Tibial artery (tissue), 4 donors: ENCODE results near the gene KCTD1.

Source experiments
- DNase-seq, 2 donors: peaks; one replicate each; pipeline ENCODE4 v3.0.0-alpha.2; 2019
- H3K27ac ChIP-seq, 2 donors: fragments of 200-600 bp; sonication (generic) in 1 of 2; 1 replicate in 1 of 2; 2 replicates in 1 of 2; pipeline ENCODE4 v1.5.1; 2018 to 2019; ENCODE audit warnings: mild to moderate bottlenecking in 1 of 2
- H3K27me3 ChIP-seq, 2 donors: fragments of 200-600 bp; sonication (generic) in 1 of 2; one replicate each; pipeline versions ENCODE4 v1.5.1 to v1.6.0; 2016 to 2019
- H3K36me3 ChIP-seq, 3 donors: fragments of 200-600 bp; sonication (generic) in 2 of 3; one replicate each; pipeline ENCODE4 v1.5.1; 2016 to 2019; ENCODE audit warnings: mild to moderate bottlenecking in 2 of 3
- H3K4me1 ChIP-seq, 4 donors: fragments of 200-600 bp; sonication (generic) in 2 of 4; 1 replicate in 3 of 4; 2 replicates in 1 of 4; pipeline ENCODE4 v1.5.1; 2016 to 2019
- H3K4me3 ChIP-seq, 2 donors: fragments of 200-600 bp; sonication (generic) in 1 of 2; 1 replicate in 1 of 2; 2 replicates in 1 of 2; pipeline ENCODE4 v1.5.1; 2018 to 2019; ENCODE audit warnings: mild to moderate bottlenecking in 2 of 2
- H3K9me3 ChIP-seq, 3 donors: fragments of 200-600 bp; sonication (generic) in 1 of 3; one replicate each; pipeline ENCODE4 v1.5.1; 2016 to 2019
- intact Hi-C: fragments of 100-400 bp; cut with DNase I; formaldehyde crosslinking; loops from one replicate; pipeline ENCODE4 v1.15.0; 2023; ENCODE audit warnings: low total_unique reads
- TF ChIP-seq, protein P1 (sequence below), 2 experiments: fragments of 200-600 bp in 1 of 2; fragments of 450-650 bp in 1 of 2; IDR thresholded peaks; one replicate each; pipeline ENCODE4 v1.5.1; 2017 to 2019; ENCODE audit warnings: antibody characterized with exemption in 2 of 2, mild to moderate bottlenecking in 1 of 2, moderate library complexity in 1 of 2

KCTD1 gene

DNA sequence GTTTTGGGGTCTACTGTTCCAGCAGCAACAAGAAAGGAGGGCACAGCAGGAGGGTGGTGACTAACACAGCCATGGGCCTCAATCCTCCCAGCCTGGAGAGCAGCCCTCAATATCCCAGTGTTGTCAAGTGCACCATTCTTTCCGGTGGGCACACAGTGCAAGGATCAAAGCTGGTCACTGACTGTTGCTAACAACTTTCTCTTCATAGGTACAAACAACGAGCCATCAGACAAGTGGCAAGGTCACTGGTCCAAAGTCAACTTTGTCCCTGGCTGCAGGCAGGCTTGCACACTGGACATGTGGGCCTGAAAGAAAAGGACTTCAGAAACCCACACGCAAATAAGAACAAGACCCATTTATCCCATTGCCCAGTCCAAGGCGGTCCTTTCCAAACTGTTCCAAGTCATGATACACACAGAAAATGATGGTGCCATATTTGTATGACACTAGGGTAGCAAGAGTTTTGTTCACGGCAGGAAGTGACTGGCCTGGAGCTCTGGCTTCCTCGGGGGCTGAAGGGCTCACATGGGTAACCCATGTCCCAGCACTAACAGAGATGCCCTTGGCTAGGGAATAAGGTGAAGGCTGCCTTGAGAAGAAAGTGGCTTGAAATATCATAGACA lies 57.0 kb downstream of the KCTD1 start:
- H3K27me3 ChIP-seq, result no peaks in the 10 kb centered on the region
- intact Hi-C loops, result no loop called here
- DNase-seq, result no peak
- no peaks in the 10 kb centered on the region for H3K9me3 ChIP-seq
- H3K4me1 ChIP-seq, result no peaks in the 10 kb centered on the region
- no peak overlapping the region for H3K4me3 ChIP-seq
- no peak overlapping the region for H3K27ac ChIP-seq
- H3K36me3 ChIP-seq, result peaks cover 3 to 11% (median 5%) of the 10 kb centered on the region in 3 donors
- TF ChIP-seq, protein P1, sequence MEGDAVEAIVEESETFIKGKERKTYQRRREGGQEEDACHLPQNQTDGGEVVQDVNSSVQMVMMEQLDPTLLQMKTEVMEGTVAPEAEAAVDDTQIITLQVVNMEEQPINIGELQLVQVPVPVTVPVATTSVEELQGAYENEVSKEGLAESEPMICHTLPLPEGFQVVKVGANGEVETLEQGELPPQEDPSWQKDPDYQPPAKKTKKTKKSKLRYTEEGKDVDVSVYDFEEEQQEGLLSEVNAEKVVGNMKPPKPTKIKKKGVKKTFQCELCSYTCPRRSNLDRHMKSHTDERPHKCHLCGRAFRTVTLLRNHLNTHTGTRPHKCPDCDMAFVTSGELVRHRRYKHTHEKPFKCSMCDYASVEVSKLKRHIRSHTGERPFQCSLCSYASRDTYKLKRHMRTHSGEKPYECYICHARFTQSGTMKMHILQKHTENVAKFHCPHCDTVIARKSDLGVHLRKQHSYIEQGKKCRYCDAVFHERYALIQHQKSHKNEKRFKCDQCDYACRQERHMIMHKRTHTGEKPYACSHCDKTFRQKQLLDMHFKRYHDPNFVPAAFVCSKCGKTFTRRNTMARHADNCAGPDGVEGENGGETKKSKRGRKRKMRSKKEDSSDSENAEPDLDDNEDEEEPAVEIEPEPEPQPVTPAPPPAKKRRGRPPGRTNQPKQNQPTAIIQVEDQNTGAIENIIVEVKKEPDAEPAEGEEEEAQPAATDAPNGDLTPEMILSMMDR (IDR thresholded peaks at IDR 0.05), result no peak

DNA sequence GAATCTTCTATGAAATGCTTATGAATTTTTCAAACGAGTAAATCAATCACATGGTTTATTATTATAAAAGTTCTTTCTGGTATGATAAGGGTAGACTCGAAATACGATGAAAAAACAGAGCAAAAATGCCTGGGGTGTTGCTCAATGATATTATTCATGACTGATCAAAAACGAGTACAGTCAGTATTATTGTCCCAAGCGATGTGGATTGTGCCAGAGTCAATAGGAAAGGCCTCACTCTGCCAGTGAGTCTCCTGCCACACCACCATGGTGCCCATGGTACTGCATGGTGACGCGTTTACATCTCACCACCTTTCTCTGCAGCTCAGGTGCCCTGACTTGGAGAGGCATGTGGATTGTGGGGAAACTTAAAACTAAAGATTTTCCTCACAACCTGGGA lies 58.5 kb downstream of the KCTD1 start:
- no peak for DNase-seq
- H3K27me3 ChIP-seq, result no peaks in the 10 kb centered on the region
- TF ChIP-seq, protein P1 (IDR thresholded peaks at IDR 0.05), result no peak
- no peaks in the 10 kb centered on the region for H3K9me3 ChIP-seq
- H3K27ac ChIP-seq, result no peak overlapping the region
- intact Hi-C loops, result no loop called here
- H3K4me3 ChIP-seq, result no peak overlapping the region
- H3K36me3 ChIP-seq, result peaks cover 3 to 11% (median 5%) of the 10 kb centered on the region in 3 donors
- H3K4me1 ChIP-seq, result no peaks in the 10 kb centered on the region

DNA sequence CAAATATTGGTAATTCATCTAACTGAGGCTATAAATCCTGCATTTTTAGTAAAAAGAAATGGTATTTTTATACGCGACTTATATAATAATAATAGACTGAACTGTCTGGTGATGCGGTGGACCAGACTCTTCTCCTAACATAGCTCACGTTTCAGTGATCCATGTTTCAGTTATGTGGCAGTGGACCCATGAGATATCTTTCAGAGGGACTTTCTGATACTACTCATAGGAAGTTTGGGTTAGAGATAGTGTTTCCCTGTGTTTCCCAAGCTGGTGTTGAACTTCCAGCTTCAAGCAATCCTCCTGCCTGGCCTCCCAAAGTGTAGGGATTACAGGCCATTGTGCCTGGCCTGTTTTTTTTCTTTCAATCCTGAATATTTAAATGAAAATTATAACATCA lies 59.2 kb downstream of the KCTD1 start:
- no peaks in the 10 kb centered on the region for H3K27me3 ChIP-seq
- DNase-seq, result no peak
- no peaks in the 10 kb centered on the region for H3K9me3 ChIP-seq
- TF ChIP-seq, protein P1 (IDR thresholded peaks at IDR 0.05), result no peak
- no peaks in the 10 kb centered on the region for H3K4me1 ChIP-seq
- peaks cover 3 to 11% (median 5%) of the 10 kb centered on the region in 3 donors for H3K36me3 ChIP-seq
- H3K4me3 ChIP-seq, result no peak overlapping the region
- no peak overlapping the region for H3K27ac ChIP-seq
- intact Hi-C loops, result no loop called here

DNA sequence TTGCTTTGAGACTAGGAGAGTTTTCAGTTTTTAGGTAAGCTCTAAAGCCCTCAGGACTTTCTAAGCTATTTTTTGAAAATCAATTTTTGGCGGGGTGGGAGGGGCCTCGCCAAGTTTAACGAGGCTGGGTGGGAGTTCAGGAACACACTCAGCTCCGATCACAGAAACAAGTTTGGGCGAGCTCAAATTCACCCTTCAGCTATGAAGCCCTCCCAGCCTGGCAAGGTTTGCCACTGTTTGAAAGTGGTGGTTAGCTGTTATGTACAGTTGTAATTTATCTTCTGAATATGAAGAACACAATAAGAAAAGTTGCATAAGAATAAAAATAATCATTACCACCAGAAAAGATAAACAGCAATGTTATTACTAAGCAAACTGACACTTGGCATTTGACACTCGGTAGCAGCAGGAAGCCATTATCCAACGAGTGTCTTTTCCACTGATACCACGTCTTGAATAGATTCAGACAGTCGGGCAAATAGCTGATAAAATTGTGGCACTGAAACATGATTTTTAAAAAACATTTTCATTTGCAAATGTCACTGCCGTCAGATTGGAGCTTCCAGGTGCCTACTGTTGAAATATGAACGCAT lies 59.8 kb downstream of the KCTD1 start:
- Histone ChIP-seq H3K4me3 (no peak overlapping the region), H3K9me3 (no peaks in the 10 kb centered on the region), H3K27ac (no peak overlapping the region), H3K27me3 (no peaks in the 10 kb centered on the region), H3K4me1 (no peaks in the 10 kb centered on the region), H3K36me3 (peaks cover 3 to 11% (median 5%) of the 10 kb centered on the region in 3 donors)
- TF ChIP-seq, protein P1 (IDR thresholded peaks at IDR 0.05), result no peak
- no peak for DNase-seq
- intact Hi-C loops, result no loop called here

DNA sequence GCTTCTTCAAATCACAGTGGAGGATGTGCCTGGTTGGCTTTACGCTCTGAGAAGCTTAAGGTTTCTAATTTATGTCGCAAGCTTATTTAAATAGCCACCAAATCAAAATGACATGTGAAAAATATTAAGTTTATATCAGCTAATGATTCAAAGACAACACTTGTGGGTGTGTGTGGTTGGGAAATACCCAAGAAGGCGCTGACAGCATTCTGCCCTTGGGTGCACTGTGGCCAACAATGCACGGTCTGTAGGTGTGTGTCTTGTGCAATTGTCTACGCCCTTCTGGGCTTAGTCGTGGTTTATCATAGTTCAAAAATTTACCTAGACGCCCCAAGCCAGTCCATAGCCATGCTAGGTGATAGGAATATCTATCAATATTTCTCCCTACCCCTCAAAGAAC lies 60.9 kb downstream of the KCTD1 start:
- H3K27me3 ChIP-seq, result no peaks in the 10 kb centered on the region
- DNase-seq, result no peak
- H3K4me3 ChIP-seq, result no peak overlapping the region
- H3K36me3 ChIP-seq, result peaks cover 3 to 11% (median 5%) of the 10 kb centered on the region in 3 donors
- intact Hi-C loops, result no loop called here
- no peaks in the 10 kb centered on the region for H3K9me3 ChIP-seq
- no peak overlapping the region for H3K27ac ChIP-seq
- no peaks in the 10 kb centered on the region for H3K4me1 ChIP-seq
- TF ChIP-seq, protein P1 (IDR thresholded peaks at IDR 0.05), result no peak
